H9 (cell line): ENCODE data around the gene ERO1B. TPM values are rescaled to one million over a fixed set of nuclear protein-coding genes. Genes with fewer than 3 reads are reported as not detected.

Source experiments
- DNase-seq: peaks from one replicate; pipeline ENCODE4 v3.0.0-alpha.2; 2017
- H2AFZ ChIP-seq: one replicate; pipeline ENCODE4 v1.6.1; 2013; ENCODE audit warnings: mild to moderate bottlenecking, low read length, control low read depth, moderate library complexity
- H2AK5ac ChIP-seq: 2 replicates; pipeline ENCODE4 v1.6.1; 2013; ENCODE audit warnings: low read length, control low read depth, mixed read lengths; ENCODE audit not compliant: insufficient read length
- H2BK120ac ChIP-seq: one replicate; pipeline ENCODE4 v1.6.1; 2013; ENCODE audit warnings: low read depth, mild to moderate bottlenecking, low read length, control low read depth, inconsistent platforms; ENCODE audit not compliant: poor library complexity, severe bottlenecking
- H2BK12ac ChIP-seq: 2 replicates; pipeline ENCODE4 v1.6.1; 2013; ENCODE audit warnings: low read length, control low read depth, mixed read lengths, low read depth; ENCODE audit not compliant: insufficient read length
- H2BK15ac ChIP-seq: 2 replicates; pipeline ENCODE4 v1.6.1; 2013; ENCODE audit warnings: low read depth, low read length, control low read depth
- H2BK20ac ChIP-seq: one replicate; pipeline ENCODE4 v1.6.1; 2013; ENCODE audit warnings: low read depth, mild to moderate bottlenecking, low read length, control low read depth, inconsistent platforms; ENCODE audit not compliant: poor library complexity, severe bottlenecking
- H2BK5ac ChIP-seq: 2 replicates; pipeline ENCODE4 v1.6.1; 2013; ENCODE audit warnings: low read length, control low read depth, mixed read lengths; ENCODE audit not compliant: insufficient read length
- H3K14ac ChIP-seq: 2 replicates; pipeline ENCODE4 v1.6.1; 2013; ENCODE audit warnings: low read length, control low read depth; ENCODE audit not compliant: insufficient read depth
- H3K18ac ChIP-seq: 2 replicates; pipeline ENCODE4 v1.6.1; 2013; ENCODE audit warnings: low read depth, mild to moderate bottlenecking, mixed read lengths, low read length, control low read depth; ENCODE audit not compliant: insufficient read length
- H3K23ac ChIP-seq: 2 replicates; pipeline ENCODE4 v1.6.1; 2013; ENCODE audit warnings: low read length, control low read depth, mixed read lengths, low read depth; ENCODE audit not compliant: insufficient read length
- H3K23me2 ChIP-seq: 2 replicates; pipeline ENCODE4 v1.6.1; 2013; ENCODE audit warnings: low read depth, mild to moderate bottlenecking, mixed read lengths, low read length, control low read depth; ENCODE audit not compliant: insufficient read length, poor library complexity, severe bottlenecking
- H3K27ac ChIP-seq: 2 replicates; pipeline ENCODE4 v1.5.1; 2013; ENCODE audit warnings: low read length, control low read depth, mixed read lengths, low read depth; ENCODE audit not compliant: insufficient read length
- H3K27me3 ChIP-seq: 2 replicates; pipeline ENCODE4 v1.6.1; 2013; ENCODE audit warnings: low read length, control low read depth, inconsistent platforms; ENCODE audit not compliant: insufficient read depth
- H3K4ac ChIP-seq: 2 replicates; pipeline ENCODE4 v1.6.1; 2013; ENCODE audit warnings: low read depth, mild to moderate bottlenecking, control low read depth, inconsistent platforms, low read length, moderate library complexity
- H3K4me1 ChIP-seq: 2 replicates; pipeline ENCODE4 v1.6.1; 2013; ENCODE audit warnings: low read length, control low read depth, inconsistent platforms; ENCODE audit not compliant: insufficient read depth
- H3K4me2 ChIP-seq: 2 replicates; pipeline ENCODE4 v1.6.1; 2013; ENCODE audit warnings: low read length, control low read depth, mixed read lengths; ENCODE audit not compliant: insufficient read length, insufficient read depth
- H3K56ac ChIP-seq: 2 replicates; pipeline ENCODE4 v1.6.1; 2013; ENCODE audit warnings: low read depth, mild to moderate bottlenecking, mixed read lengths, low read length, control low read depth; ENCODE audit not compliant: insufficient read length
- H3K79me1 ChIP-seq: 2 replicates; pipeline ENCODE4 v1.6.1; 2013; ENCODE audit warnings: low read depth, mild to moderate bottlenecking, moderate library complexity, low read length, control low read depth, inconsistent platforms; ENCODE audit not compliant: insufficient read depth, poor library complexity, severe bottlenecking
- H3K79me2 ChIP-seq: 2 replicates; pipeline ENCODE4 v1.6.1; 2013; ENCODE audit warnings: low read length, control low read depth, inconsistent platforms; ENCODE audit not compliant: insufficient read depth
- H3K9ac ChIP-seq: 2 replicates; pipeline ENCODE4 v1.6.1; 2013; ENCODE audit warnings: low read length, control low read depth, mixed read lengths; ENCODE audit not compliant: insufficient read length; ENCODE audit errors: extremely low read depth
- H3K9me3 ChIP-seq: one replicate; pipeline ENCODE4 v1.6.1; 2013; ENCODE audit warnings: low read depth, low read length, inconsistent platforms; ENCODE audit not compliant: control insufficient read depth
- H3T11ph ChIP-seq: one replicate; pipeline ENCODE4 v1.6.1; 2013; ENCODE audit warnings: mild to moderate bottlenecking, low read length, control low read depth, inconsistent platforms
- H4K20me1 ChIP-seq: one replicate; pipeline ENCODE4 v1.6.1; 2013; ENCODE audit not compliant: control insufficient read depth, insufficient read length, insufficient read depth
- H4K5ac ChIP-seq: 2 replicates; pipeline ENCODE4 v1.6.1; 2013; ENCODE audit warnings: low read depth, mild to moderate bottlenecking, mixed read lengths, low read length, control low read depth; ENCODE audit not compliant: insufficient read length
- H4K8ac ChIP-seq: replicated peaks from 2 replicates; pipeline ENCODE4 v1.6.1; 2013; ENCODE audit warnings: low read length, control low read depth, mixed read lengths, low read depth; ENCODE audit not compliant: insufficient read length
- H4K91ac ChIP-seq: 2 replicates; pipeline ENCODE4 v1.6.1; 2013; ENCODE audit warnings: low read depth, mild to moderate bottlenecking, moderate library complexity, mixed read lengths, low read length, control low read depth; ENCODE audit not compliant: insufficient read length
- H3K27ac Mint-ChIP-seq, 3 experiments: 2 replicates in 2 of 3; 3 replicates in 1 of 3; pipeline ENCODE4 v1.8.0; 2020 to 2021; ENCODE audit warnings: mixed read lengths in 3 of 3, mild to moderate bottlenecking in 1 of 3, moderate library complexity in 1 of 3
- H3K27me3 Mint-ChIP-seq: 2 replicates; pipeline ENCODE4 v1.8.0; 2021; ENCODE audit warnings: low read depth, mild to moderate bottlenecking, moderate library complexity, mixed read lengths
- H3K36me3 Mint-ChIP-seq, 3 experiments: 2 replicates in 2 of 3; 3 replicates in 1 of 3; pipeline ENCODE4 v1.8.0; 2020 to 2021; ENCODE audit warnings: low read depth in 3 of 3, mixed read lengths in 3 of 3; ENCODE audit not compliant: insufficient read depth in 1 of 3
- H3K4me1 Mint-ChIP-seq, 2 experiments: 2 replicates each; pipeline ENCODE4 v1.8.0; 2020; ENCODE audit warnings: mixed read lengths in 2 of 2
- H3K4me3 Mint-ChIP-seq, 2 experiments: 2 replicates in 1 of 2; 3 replicates in 1 of 2; pipeline ENCODE4 v1.8.0; 2020 to 2021; ENCODE audit warnings: mild to moderate bottlenecking in 2 of 2, mixed read lengths in 2 of 2, moderate library complexity in 1 of 2
- H3K9me3 Mint-ChIP-seq, 2 experiments: 2 replicates in 1 of 2; 3 replicates in 1 of 2; pipeline ENCODE4 v1.8.0; 2020; ENCODE audit warnings: mild to moderate bottlenecking in 2 of 2, mixed read lengths in 2 of 2, moderate library complexity in 1 of 2
- WGBS: extraction: QIAGEN DNeasy Blood & Tissue Kit; methylation state at CpG from one replicate; pipeline ENCODE4 v1.1.7; 2013; ENCODE audit warnings: missing lambda C conversion rate, low lambda C conversion rate, mixed read lengths; ENCODE audit not compliant: insufficient read length; ENCODE audit errors: extremely low coverage; 5-methylcytosine and 5-hydroxymethylcytosine counted together
- total RNA-seq: library from RNA; stranded (reverse); gene quantifications from 2 replicates; pipeline ENCODE4 v1.2.1, GENCODE V29; 2021
- TF ChIP-seq, protein P1 (sequence below): fragments of 200-600 bp; sonication (generic); conservative IDR thresholded peaks from 3 replicates; pipeline ENCODE4 v1.8.0; 2021; ENCODE audit warnings: antibody characterized with exemption, mild to moderate bottlenecking

The ERO1B gene
- total RNA-seq, 1 experiment from 2014 or later: 1.5 TPM

GRCh38 chr1:236204039-236204438 lies 77.7 kb downstream of the ERO1B start:
- no peak overlapping the region for H3K27ac Mint-ChIP-seq
- Histone ChIP-seq H4K20me1 (no peaks in the 10 kb centered on the region), H3K4ac (no peak overlapping the region), H2BK15ac (no peak overlapping the region), H3K23ac (no peak overlapping the region), H4K91ac (no peak overlapping the region), H3K4me1 (no peaks in the 10 kb centered on the region), H3K9me3 (no peaks in the 10 kb centered on the region), H4K8ac (no peak overlapping the region), H3K56ac (no peak overlapping the region), H3K27ac (no peak overlapping the region), H2AK5ac (no peak overlapping the region), H3K9ac (no peak overlapping the region), H4K5ac (no peak overlapping the region), H2BK5ac (no peak overlapping the region), H3K27me3 (no peaks in the 10 kb centered on the region), H3K79me1 (no peaks in the 10 kb centered on the region), H2BK20ac (no peak overlapping the region), H3K23me2 (no peaks in the 10 kb centered on the region), H3K79me2 (no peaks in the 10 kb centered on the region), H2BK120ac (no peak overlapping the region), H2AFZ (no peak overlapping the region), H3K4me2 (no peak overlapping the region), H3T11ph (no peak overlapping the region), H3K18ac (no peak overlapping the region), H2BK12ac (no peak overlapping the region), H3K14ac (no peak overlapping the region)
- peaks cover 10 to 13% of the 10 kb centered on the region in 2 experiments for H3K4me1 Mint-ChIP-seq
- peaks cover 24 to 51% (median 32%) of the 10 kb centered on the region in 3 experiments for H3K36me3 Mint-ChIP-seq
- no peak for DNase-seq
- no CpG with 5 or more reads among the region's 1 CpG for WGBS
- no peak overlapping the region for H3K4me3 Mint-ChIP-seq
- H3K27me3 Mint-ChIP-seq: no peaks in the 10 kb centered on the region; the same call in 1 of the 2 replicates
- peaks cover 27 to 33% of the 10 kb centered on the region in 2 experiments for H3K9me3 Mint-ChIP-seq
- TF ChIP-seq, protein P1, sequence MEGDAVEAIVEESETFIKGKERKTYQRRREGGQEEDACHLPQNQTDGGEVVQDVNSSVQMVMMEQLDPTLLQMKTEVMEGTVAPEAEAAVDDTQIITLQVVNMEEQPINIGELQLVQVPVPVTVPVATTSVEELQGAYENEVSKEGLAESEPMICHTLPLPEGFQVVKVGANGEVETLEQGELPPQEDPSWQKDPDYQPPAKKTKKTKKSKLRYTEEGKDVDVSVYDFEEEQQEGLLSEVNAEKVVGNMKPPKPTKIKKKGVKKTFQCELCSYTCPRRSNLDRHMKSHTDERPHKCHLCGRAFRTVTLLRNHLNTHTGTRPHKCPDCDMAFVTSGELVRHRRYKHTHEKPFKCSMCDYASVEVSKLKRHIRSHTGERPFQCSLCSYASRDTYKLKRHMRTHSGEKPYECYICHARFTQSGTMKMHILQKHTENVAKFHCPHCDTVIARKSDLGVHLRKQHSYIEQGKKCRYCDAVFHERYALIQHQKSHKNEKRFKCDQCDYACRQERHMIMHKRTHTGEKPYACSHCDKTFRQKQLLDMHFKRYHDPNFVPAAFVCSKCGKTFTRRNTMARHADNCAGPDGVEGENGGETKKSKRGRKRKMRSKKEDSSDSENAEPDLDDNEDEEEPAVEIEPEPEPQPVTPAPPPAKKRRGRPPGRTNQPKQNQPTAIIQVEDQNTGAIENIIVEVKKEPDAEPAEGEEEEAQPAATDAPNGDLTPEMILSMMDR: no peak
